ENCODE data around the gene PCBP3.

GRCh38 chr21:45868086-45868485 lies 224.6 kb downstream of the PCBP3 start:
- no peak for TF ChIP-seq FOXP1 (IDR thresholded peaks at IDR 0.05)
- no peak for TF ChIP-seq FOXP1 (CRISPR knock-in tag; IDR thresholded peaks at IDR 0.05)
- no peak for TF ChIP-seq POLR2A (IDR thresholded peaks at IDR 0.05; ENCODE audit: insufficient read depth in 1 of 2, low read depth in 2 of 2, low read length in 2 of 2)
- no peak for TF ChIP-seq RXRB (CRISPR knock-in tag; IDR thresholded peaks at IDR 0.05; ENCODE audit: borderline replicate concordance)
- no peak for TF ChIP-seq TP53 (CRISPR knock-in tag; conservative IDR thresholded peaks at IDR 0.05)
- no peak for TF ChIP-seq NFE2L1 (CRISPR knock-in tag; IDR thresholded peaks at IDR 0.05; ENCODE audit: borderline replicate concordance)
- no peak for TF ChIP-seq HMG20A (CRISPR knock-in tag; IDR thresholded peaks at IDR 0.05; ENCODE audit: borderline replicate concordance)
- TF ChIP-seq TBP (CRISPR knock-in tag; IDR thresholded peaks at IDR 0.05) = no peak
- TF ChIP-seq ATRX (CRISPR knock-in tag; IDR thresholded peaks at IDR 0.05; ENCODE audit: borderline replicate concordance) = no peak
- TF ChIP-seq XBP1 (CRISPR knock-in tag; IDR thresholded peaks at IDR 0.05) = no peak
- TF ChIP-seq, protein P1, sequence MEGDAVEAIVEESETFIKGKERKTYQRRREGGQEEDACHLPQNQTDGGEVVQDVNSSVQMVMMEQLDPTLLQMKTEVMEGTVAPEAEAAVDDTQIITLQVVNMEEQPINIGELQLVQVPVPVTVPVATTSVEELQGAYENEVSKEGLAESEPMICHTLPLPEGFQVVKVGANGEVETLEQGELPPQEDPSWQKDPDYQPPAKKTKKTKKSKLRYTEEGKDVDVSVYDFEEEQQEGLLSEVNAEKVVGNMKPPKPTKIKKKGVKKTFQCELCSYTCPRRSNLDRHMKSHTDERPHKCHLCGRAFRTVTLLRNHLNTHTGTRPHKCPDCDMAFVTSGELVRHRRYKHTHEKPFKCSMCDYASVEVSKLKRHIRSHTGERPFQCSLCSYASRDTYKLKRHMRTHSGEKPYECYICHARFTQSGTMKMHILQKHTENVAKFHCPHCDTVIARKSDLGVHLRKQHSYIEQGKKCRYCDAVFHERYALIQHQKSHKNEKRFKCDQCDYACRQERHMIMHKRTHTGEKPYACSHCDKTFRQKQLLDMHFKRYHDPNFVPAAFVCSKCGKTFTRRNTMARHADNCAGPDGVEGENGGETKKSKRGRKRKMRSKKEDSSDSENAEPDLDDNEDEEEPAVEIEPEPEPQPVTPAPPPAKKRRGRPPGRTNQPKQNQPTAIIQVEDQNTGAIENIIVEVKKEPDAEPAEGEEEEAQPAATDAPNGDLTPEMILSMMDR (CRISPR knock-in tag; IDR thresholded peaks at IDR 0.05) = no peak

Measured in HepG2 (cell line).